Panc1 (cell line): ENCODE measurements around the gene PAX5. TPM values are rescaled to one million over a fixed set of nuclear protein-coding genes. Genes with fewer than 3 reads are reported as not detected.

Experiments
- ATAC-seq: fragments of 200-7000 bp; cut with Tn5 transposase; 2 replicates; pipeline ENCODE4 v1.9.1; 2020; ENCODE audit warnings: mild to moderate bottlenecking, moderate library complexity
- BruUV-seq: library from RNA; stranded (reverse); fragments of 400-500 nt; replicated peaks from 2 replicates; lab custom pipeline; 2021; lab: Mats Ljungman, UMichigan
- CTCF ChIA-PET: fragments of 300-600 bp; sonication (Branson Sonifier 250); formaldehyde crosslinking; loops from one replicate; lab custom pipeline; 2022; ENCODE audit warnings: antibody characterized with exemption; lab: Charles Lee
- POLR2A ChIA-PET: fragments of 300-600 bp; sonication (Branson Sonifier 250); formaldehyde crosslinking; loops from one replicate; lab custom pipeline; 2022; ENCODE audit warnings: antibody characterized with exemption; lab: Charles Lee
- DNase-seq: peaks from one replicate; pipeline ENCODE4 v3.0.0-alpha.2; 2010; ENCODE audit warnings: low read depth, low spot score
- H3K27ac ChIP-seq: 2 replicates; pipeline ENCODE4 v1.5.1; 2011; ENCODE audit warnings: mild to moderate bottlenecking, low read length, inconsistent platforms
- H3K27me3 ChIP-seq: fragments of 200-500 bp; sonication (Bioruptor generic); 2 replicates; pipeline ENCODE4 v1.6.0; 2014; ENCODE audit warnings: low read length, inconsistent platforms; ENCODE audit not compliant: control insufficient read depth, insufficient read depth
- H3K36me3 ChIP-seq: fragments of 200-500 bp; sonication (Bioruptor generic); 2 replicates; pipeline ENCODE4 v1.5.1; 2014; ENCODE audit warnings: inconsistent platforms, mild to moderate bottlenecking, low read length, moderate library complexity; ENCODE audit not compliant: control insufficient read depth, insufficient read depth
- H3K4me1 ChIP-seq: 2 replicates; pipeline ENCODE4 v1.5.1; 2011; ENCODE audit warnings: inconsistent platforms, mild to moderate bottlenecking, low read length, moderate library complexity; ENCODE audit not compliant: control insufficient read depth, insufficient read depth
- H3K4me3 ChIP-seq, 2 experiments: 2 replicates each; pipeline ENCODE4 v1.5.1; 2011 to 2012; ENCODE audit warnings: low read depth in 2 of 2, low read length in 2 of 2, mild to moderate bottlenecking in 2 of 2, inconsistent platforms in 1 of 2, moderate library complexity in 1 of 2
- H3K9me3 ChIP-seq: fragments of 200-500 bp; sonication (Bioruptor generic); 2 replicates; pipeline ENCODE4 v1.5.1; 2014; ENCODE audit warnings: low read depth, mild to moderate bottlenecking, inconsistent platforms, low read length, moderate library complexity; ENCODE audit not compliant: control insufficient read depth, insufficient read depth
- POLR2AphosphoS5 ChIP-seq: IDR thresholded peaks from 2 replicates; pipeline ENCODE4 v1.6.1; 2012; ENCODE audit warnings: mild to moderate bottlenecking, low read depth, low read length, moderate library complexity
- REST ChIP-seq, 2 experiments: IDR thresholded peaks; 2 replicates each; pipeline ENCODE4 v1.6.1; 2011 to 2012; ENCODE audit warnings: low read depth in 2 of 2, control low read depth in 1 of 2, low read length in 1 of 2, mild to moderate bottlenecking in 1 of 2, moderate library complexity in 1 of 2; ENCODE audit not compliant: insufficient read depth in 1 of 2
- SIN3A ChIP-seq: IDR thresholded peaks from 2 replicates; pipeline ENCODE4 v1.6.1; 2012; ENCODE audit warnings: low read depth, mild to moderate bottlenecking, low read length, moderate library complexity, borderline replicate concordance; ENCODE audit not compliant: insufficient read depth
- TCF7L2 ChIP-seq: IDR thresholded peaks from 2 replicates; pipeline ENCODE4 v1.6.1; 2011; ENCODE audit warnings: mild to moderate bottlenecking, low read depth, low read length, inconsistent platforms
- in situ Hi-C: cut with HindIII; loops from 2 replicates; pipeline ENCODE4 v1.10.0; 2016; ENCODE audit warnings: low sequenced_read_pairs, low pct_unique_long_range_greater_than_20kb
- intact Hi-C: fragments of 100-400 bp; cut with micrococcal nuclease; formaldehyde crosslinking; loops from one replicate; pipeline ENCODE4 v1.10.0; 2022; ENCODE audit not compliant: unreplicated experiment
- total RNA-seq: library from RNA; stranded (reverse); gene quantifications from one replicate; pipeline ENCODE4 v1.2.1, GENCODE V29; 2021; ENCODE audit not compliant: unreplicated experiment
- TF ChIP-seq, protein P1 (sequence below): fragments of 450-650 bp; IDR thresholded peaks from 2 replicates; pipeline ENCODE4 v1.5.1; 2017; ENCODE audit warnings: mild to moderate bottlenecking

Gene PAX5
- total RNA-seq, 1 experiment from 2014 or later: 0.39 TPM

DNA sequence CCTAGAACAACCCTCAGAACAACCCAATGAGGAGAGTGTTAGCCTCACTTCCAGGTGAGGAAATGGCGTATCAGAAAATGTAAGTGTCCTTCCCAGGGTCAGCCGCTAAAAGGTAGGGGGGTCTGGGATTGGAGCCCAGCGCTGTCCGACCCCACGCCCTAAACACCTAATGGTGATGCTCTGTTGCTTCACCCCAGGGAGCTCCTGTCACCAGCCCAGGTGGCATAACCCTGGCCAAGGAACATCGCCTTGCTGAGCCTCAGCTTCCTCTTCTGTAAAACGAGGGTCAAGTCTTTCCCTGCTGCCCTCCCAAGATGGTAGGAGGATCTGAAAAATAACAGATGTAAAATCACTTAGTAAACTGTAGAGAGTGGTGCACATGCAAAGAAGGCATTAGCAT, 132.5 kb downstream of the PAX5 start:
- peaks cover 11% of the 10 kb centered on the region for H3K4me1 ChIP-seq
- DNase-seq (no peak), ATAC-seq (no peak)
- no peaks in the 10 kb centered on the region for H3K36me3 ChIP-seq
- H3K4me3 ChIP-seq: no peak overlapping the region
- no peak overlapping the region for H3K27ac ChIP-seq
- H3K27me3 ChIP-seq: 0 out of 2 replicates have a peak, but pooled peaks cover 2% of the 10 kb centered on the region
- CTCF ChIA-PET: no interaction called here
- POLR2A ChIA-PET: interaction anchor here (0.6 kb wide), 1 partner anchor 136 kb away, joined by 9 read pairs; no protein-coding TSS in a partner anchor
- intact Hi-C loops: no loop called here
- BruUV-seq: no TSS peak
- in situ Hi-C loops: no loop called here
- H3K9me3 ChIP-seq: no peaks in the 10 kb centered on the region
- TF ChIP-seq REST (IDR thresholded peaks at IDR 0.05; ENCODE audit: insufficient read depth in 1 of 2, low read depth in 2 of 2, low read length in 1 of 2) (no peak), POLR2AphosphoS5 (no peak), TCF7L2 (no peak)
- TF ChIP-seq, protein P1, sequence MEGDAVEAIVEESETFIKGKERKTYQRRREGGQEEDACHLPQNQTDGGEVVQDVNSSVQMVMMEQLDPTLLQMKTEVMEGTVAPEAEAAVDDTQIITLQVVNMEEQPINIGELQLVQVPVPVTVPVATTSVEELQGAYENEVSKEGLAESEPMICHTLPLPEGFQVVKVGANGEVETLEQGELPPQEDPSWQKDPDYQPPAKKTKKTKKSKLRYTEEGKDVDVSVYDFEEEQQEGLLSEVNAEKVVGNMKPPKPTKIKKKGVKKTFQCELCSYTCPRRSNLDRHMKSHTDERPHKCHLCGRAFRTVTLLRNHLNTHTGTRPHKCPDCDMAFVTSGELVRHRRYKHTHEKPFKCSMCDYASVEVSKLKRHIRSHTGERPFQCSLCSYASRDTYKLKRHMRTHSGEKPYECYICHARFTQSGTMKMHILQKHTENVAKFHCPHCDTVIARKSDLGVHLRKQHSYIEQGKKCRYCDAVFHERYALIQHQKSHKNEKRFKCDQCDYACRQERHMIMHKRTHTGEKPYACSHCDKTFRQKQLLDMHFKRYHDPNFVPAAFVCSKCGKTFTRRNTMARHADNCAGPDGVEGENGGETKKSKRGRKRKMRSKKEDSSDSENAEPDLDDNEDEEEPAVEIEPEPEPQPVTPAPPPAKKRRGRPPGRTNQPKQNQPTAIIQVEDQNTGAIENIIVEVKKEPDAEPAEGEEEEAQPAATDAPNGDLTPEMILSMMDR: no peak

DNA sequence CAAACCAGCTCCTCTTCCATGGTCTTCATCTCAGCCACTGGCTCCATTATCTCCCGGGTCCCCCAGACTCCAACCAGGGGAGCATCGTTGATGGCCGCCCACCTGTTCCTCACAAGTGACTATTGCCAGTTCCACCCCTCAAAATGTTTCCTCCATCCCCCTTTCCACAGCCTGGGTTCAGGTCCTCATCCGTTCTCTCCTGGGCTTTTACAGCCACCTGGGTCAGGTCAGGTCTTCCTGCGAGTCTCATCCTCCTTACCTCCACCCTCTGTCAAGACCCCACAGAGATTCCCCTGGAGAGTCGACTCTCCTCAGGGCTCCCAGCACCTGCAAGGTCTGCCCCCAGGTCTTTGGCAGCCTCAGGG, 133.2 kb downstream of the PAX5 start:
- CTCF ChIA-PET: no interaction called here
- H3K27ac ChIP-seq: no peak overlapping the region
- no peaks in the 10 kb centered on the region for H3K9me3 ChIP-seq
- DNase-seq: no peak
- in situ Hi-C loops (no loop called here), intact Hi-C loops (no loop called here)
- BruUV-seq: no TSS peak
- peaks cover 11% of the 10 kb centered on the region for H3K4me1 ChIP-seq
- POLR2A ChIA-PET: no interaction called here
- TF ChIP-seq SIN3A (no peak), REST (IDR thresholded peaks at IDR 0.05; ENCODE audit: insufficient read depth in 1 of 2, low read depth in 2 of 2, low read length in 1 of 2) (no peak), TCF7L2 (no peak), POLR2AphosphoS5 (no peak)
- TF ChIP-seq, protein P1: no peak
- H3K4me3 ChIP-seq: no peak overlapping the region
- H3K36me3 ChIP-seq: no peaks in the 10 kb centered on the region
- no peak for ATAC-seq
- 0 out of 2 replicates have a peak, but pooled peaks cover 2% of the 10 kb centered on the region for H3K27me3 ChIP-seq
